GM23338 (cell line): Measurements from ENCODE around the gene ZNF474. TPM values are rescaled to one million over a fixed set of nuclear protein-coding genes. Genes with fewer than 3 reads are reported as not detected.

ENCODE experiments used
- ATAC-seq: fragments of 200-7000 bp; cut with Tn5 transposase; 3 replicates; pipeline ENCODE4 v1.9.1; 2020
- DNase-seq: peaks from one replicate; pipeline ENCODE4 v3.0.0-alpha.2; 2015; ENCODE audit warnings: low spot score
- H2AFZ ChIP-seq: fragments of 200-600 bp; sonication (generic); 2 replicates; pipeline ENCODE4 v1.8.0; 2016; ENCODE audit warnings: antibody characterized with exemption, mild to moderate bottlenecking, moderate library complexity
- H3F3A ChIP-seq: fragments of 200-600 bp; sonication (generic); replicated peaks from 2 replicates; pipeline ENCODE4 v1.8.0; 2017; ENCODE audit warnings: antibody characterized with exemption, mixed run types, low read depth
- H3K27ac ChIP-seq: fragments of 200-600 bp; sonication (generic); 2 replicates; pipeline ENCODE4 v1.6.1; 2016; ENCODE audit warnings: low read depth
- H3K27me3 ChIP-seq: fragments of 200-600 bp; sonication (generic); 2 replicates; pipeline ENCODE4 v1.8.0; 2016; ENCODE audit warnings: mild to moderate bottlenecking, mixed run types, moderate library complexity; ENCODE audit not compliant: insufficient read depth
- H3K36me3 ChIP-seq: fragments of 200-600 bp; sonication (generic); 2 replicates; pipeline ENCODE4 v1.8.0; 2016; ENCODE audit warnings: mild to moderate bottlenecking; ENCODE audit not compliant: insufficient read depth
- H3K4me1 ChIP-seq: fragments of 200-600 bp; sonication (generic); 2 replicates; pipeline ENCODE4 v1.8.0; 2016; ENCODE audit warnings: mild to moderate bottlenecking, moderate library complexity; ENCODE audit not compliant: insufficient read depth
- H3K4me2 ChIP-seq: fragments of 200-600 bp; sonication (generic); 2 replicates; pipeline ENCODE4 v1.7.1; 2017; ENCODE audit warnings: mixed run types
- H3K4me3 ChIP-seq: fragments of 200-600 bp; sonication (generic); 2 replicates; pipeline ENCODE4 v1.6.1; 2016; ENCODE audit warnings: mixed run types
- H3K79me2 ChIP-seq: fragments of 200-600 bp; sonication (generic); replicated peaks from 2 replicates; pipeline ENCODE4 v1.8.0; 2017; ENCODE audit warnings: mild to moderate bottlenecking; ENCODE audit not compliant: insufficient read depth
- H3K9me2 ChIP-seq: fragments of 200-600 bp; sonication (generic); 2 replicates; pipeline ENCODE4 v1.8.0; 2017; ENCODE audit not compliant: insufficient read depth
- H4K20me1 ChIP-seq: fragments of 200-600 bp; sonication (generic); replicated peaks from 2 replicates; pipeline ENCODE4 v1.8.0; 2017; ENCODE audit warnings: mild to moderate bottlenecking; ENCODE audit not compliant: insufficient read depth
- H3K27ac Mint-ChIP-seq: 2 replicates; pipeline ENCODE4 v1.8.0; 2020; ENCODE audit warnings: inconsistent platforms, mild to moderate bottlenecking, moderate library complexity, mixed read lengths
- H3K27me3 Mint-ChIP-seq: 3 replicates; pipeline ENCODE4 v1.8.0; 2022; ENCODE audit warnings: low read depth, mild to moderate bottlenecking, moderate library complexity, mixed read lengths, inconsistent platforms; ENCODE audit not compliant: insufficient read depth, poor library complexity
- H3K36me3 Mint-ChIP-seq: 3 replicates; pipeline ENCODE4 v1.8.0; 2021; ENCODE audit warnings: low read depth, mild to moderate bottlenecking, inconsistent platforms, moderate library complexity, mixed read lengths
- H3K4me1 Mint-ChIP-seq: 3 replicates; pipeline ENCODE4 v1.8.0; 2020; ENCODE audit warnings: mild to moderate bottlenecking, inconsistent platforms, mixed read lengths
- H3K4me3 Mint-ChIP-seq: 3 replicates; pipeline ENCODE4 v1.8.0; 2021; ENCODE audit warnings: moderate library complexity, mild to moderate bottlenecking, inconsistent platforms, mixed read lengths
- H3K9me3 Mint-ChIP-seq: 3 replicates; pipeline ENCODE4 v1.8.0; 2020; ENCODE audit warnings: moderate library complexity, mild to moderate bottlenecking, inconsistent platforms, mixed read lengths
- JUNB ChIP-seq: IDR thresholded peaks from one replicate; pipeline ENCODE4 v1.6.1; 2016; ENCODE audit warnings: antibody characterized with exemption; ENCODE audit not compliant: unreplicated experiment
- REST ChIP-seq: IDR thresholded peaks from one replicate; pipeline ENCODE4 v1.6.1; 2018; ENCODE audit warnings: antibody characterized with exemption; ENCODE audit not compliant: unreplicated experiment
- STAT1 ChIP-seq: IDR thresholded peaks from one replicate; pipeline ENCODE4 v1.6.1; 2016; ENCODE audit warnings: antibody characterized with exemption; ENCODE audit not compliant: unreplicated experiment
- ZNF114 ChIP-seq: fragments of 250-450 bp; sonication (Bioruptor Pico); IDR thresholded peaks from 2 replicates; pipeline ENCODE4 v1.5.0; 2020; ENCODE audit warnings: mild to moderate bottlenecking, moderate library complexity
- ZNF331 ChIP-seq: fragments of 250-450 bp; sonication (Bioruptor Pico); IDR thresholded peaks from 2 replicates; pipeline ENCODE4 v1.5.0; 2020; ENCODE audit warnings: low read depth, mild to moderate bottlenecking, moderate library complexity
- polyA plus RNA-seq: library from polyadenylated mRNA; unstranded; fragments of >200 nt; fragmentation: Nextera tagmentation; extraction: Ambion mirVana; gene quantifications from 2 replicates; pipeline ENCODE4 v1.2.1, GENCODE V29; 2016
- total RNA-seq: library from RNA; depleted of rRNA; stranded (reverse); fragments of >200 nt; shearing (Covaris generic); gene quantifications from 2 replicates; pipeline ENCODE4 v1.2.3, GENCODE V29; 2014
- TF ChIP-seq, protein P1 (sequence below), 2 experiments: fragments of 200-600 bp in 1 of 2; sonication (generic) in 1 of 2; conservative IDR thresholded peaks; 2 replicates each; pipeline versions ENCODE4 v1.5.1 to v1.6.1; 2016 to 2017; ENCODE audit warnings: antibody characterized with exemption in 2 of 2, low read depth in 2 of 2, mild to moderate bottlenecking in 2 of 2, moderate library complexity in 1 of 2
- TF ChIP-seq, protein P2 (sequence below): fragments of 250-450 bp; sonication (Bioruptor Pico); IDR thresholded peaks from 2 replicates; pipeline ENCODE4 v1.5.0; 2020; ENCODE audit warnings: mild to moderate bottlenecking, moderate library complexity

The ZNF474 gene
- total and polyA plus RNA-seq, 2 experiments from 2014 or later: 0.59 TPM; not detected in 1

DNA sequence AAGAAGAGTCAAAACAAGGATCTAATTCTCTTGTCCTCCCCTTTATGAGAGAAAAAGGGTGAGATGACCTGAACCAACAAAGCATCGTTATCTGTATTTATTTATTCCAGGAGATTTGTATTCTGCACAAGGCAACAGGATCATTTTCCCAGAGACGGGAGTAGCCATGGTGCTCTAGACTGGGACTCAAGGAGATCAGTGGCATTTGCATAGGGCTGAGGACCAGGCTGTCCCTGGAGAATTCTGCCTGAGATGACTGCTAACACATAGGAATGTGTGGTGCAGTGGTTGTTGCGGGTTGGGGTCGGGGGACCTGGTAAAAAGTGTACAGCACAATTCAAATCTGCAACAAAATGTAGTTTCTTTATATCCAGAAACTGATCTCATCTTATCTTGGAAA lies 22.3 kb upstream of the ZNF474 start (continued):
- TF ChIP-seq, protein P1, sequence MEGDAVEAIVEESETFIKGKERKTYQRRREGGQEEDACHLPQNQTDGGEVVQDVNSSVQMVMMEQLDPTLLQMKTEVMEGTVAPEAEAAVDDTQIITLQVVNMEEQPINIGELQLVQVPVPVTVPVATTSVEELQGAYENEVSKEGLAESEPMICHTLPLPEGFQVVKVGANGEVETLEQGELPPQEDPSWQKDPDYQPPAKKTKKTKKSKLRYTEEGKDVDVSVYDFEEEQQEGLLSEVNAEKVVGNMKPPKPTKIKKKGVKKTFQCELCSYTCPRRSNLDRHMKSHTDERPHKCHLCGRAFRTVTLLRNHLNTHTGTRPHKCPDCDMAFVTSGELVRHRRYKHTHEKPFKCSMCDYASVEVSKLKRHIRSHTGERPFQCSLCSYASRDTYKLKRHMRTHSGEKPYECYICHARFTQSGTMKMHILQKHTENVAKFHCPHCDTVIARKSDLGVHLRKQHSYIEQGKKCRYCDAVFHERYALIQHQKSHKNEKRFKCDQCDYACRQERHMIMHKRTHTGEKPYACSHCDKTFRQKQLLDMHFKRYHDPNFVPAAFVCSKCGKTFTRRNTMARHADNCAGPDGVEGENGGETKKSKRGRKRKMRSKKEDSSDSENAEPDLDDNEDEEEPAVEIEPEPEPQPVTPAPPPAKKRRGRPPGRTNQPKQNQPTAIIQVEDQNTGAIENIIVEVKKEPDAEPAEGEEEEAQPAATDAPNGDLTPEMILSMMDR (conservative IDR thresholded peaks at IDR 0.05; ENCODE audit: low read depth in 2 of 2): no peak
- TF ChIP-seq, protein P2, sequence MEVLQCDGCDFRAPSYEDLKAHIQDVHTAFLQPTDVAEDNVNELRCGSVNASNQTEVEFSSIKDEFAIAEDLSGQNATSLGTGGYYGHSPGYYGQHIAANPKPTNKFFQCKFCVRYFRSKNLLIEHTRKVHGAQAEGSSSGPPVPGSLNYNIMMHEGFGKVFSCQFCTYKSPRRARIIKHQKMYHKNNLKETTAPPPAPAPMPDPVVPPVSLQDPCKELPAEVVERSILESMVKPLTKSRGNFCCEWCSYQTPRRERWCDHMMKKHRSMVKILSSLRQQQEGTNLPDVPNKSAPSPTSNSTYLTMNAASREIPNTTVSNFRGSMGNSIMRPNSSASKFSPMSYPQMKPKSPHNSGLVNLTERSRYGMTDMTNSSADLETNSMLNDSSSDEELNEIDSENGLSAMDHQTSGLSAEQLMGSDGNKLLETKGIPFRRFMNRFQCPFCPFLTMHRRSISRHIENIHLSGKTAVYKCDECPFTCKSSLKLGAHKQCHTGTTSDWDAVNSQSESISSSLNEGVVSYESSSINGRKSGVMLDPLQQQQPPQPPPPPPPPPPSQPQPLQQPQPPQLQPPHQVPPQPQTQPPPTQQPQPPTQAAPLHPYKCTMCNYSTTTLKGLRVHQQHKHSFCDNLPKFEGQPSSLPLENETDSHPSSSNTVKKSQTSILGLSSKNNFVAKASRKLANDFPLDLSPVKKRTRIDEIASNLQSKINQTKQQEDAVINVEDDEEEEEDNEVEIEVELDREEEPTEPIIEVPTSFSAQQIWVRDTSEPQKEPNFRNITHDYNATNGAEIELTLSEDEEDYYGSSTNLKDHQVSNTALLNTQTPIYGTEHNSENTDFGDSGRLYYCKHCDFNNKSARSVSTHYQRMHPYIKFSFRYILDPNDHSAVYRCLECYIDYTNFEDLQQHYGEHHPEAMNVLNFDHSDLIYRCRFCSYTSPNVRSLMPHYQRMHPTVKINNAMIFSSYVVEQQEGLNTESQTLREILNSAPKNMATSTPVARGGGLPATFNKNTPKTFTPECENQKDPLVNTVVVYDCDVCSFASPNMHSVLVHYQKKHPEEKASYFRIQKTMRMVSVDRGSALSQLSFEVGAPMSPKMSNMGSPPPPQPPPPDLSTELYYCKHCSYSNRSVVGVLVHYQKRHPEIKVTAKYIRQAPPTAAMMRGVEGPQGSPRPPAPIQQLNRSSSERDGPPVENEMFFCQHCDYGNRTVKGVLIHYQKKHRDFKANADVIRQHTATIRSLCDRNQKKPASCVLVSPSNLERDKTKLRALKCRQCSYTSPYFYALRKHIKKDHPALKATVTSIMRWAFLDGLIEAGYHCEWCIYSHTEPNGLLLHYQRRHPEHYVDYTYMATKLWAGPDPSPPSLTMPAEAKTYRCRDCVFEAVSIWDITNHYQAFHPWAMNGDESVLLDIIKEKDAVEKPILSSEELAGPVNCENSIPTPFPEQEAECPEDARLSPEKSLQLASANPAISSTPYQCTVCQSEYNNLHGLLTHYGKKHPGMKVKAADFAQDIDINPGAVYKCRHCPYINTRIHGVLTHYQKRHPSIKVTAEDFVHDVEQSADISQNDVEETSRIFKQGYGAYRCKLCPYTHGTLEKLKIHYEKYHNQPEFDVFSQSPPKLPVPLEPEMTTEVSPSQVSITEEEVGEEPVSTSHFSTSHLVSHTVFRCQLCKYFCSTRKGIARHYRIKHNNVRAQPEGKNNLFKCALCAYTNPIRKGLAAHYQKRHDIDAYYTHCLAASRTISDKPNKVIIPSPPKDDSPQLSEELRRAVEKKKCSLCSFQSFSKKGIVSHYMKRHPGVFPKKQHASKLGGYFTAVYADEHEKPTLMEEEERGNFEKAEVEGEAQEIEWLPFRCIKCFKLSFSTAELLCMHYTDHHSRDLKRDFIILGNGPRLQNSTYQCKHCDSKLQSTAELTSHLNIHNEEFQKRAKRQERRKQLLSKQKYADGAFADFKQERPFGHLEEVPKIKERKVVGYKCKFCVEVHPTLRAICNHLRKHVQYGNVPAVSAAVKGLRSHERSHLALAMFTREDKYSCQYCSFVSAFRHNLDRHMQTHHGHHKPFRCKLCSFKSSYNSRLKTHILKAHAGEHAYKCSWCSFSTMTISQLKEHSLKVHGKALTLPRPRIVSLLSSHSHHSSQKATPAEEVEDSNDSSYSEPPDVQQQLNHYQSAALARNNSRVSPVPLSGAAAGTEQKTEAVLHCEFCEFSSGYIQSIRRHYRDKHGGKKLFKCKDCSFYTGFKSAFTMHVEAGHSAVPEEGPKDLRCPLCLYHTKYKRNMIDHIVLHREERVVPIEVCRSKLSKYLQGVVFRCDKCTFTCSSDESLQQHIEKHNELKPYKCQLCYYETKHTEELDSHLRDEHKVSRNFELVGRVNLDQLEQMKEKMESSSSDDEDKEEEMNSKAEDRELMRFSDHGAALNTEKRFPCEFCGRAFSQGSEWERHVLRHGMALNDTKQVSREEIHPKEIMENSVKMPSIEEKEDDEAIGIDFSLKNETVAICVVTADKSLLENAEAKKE (CRISPR knock-in tag): no peak
- no peak for TF ChIP-seq ZNF114
- TF ChIP-seq STAT1: no peak
- no peak for TF ChIP-seq JUNB
- TF ChIP-seq ZNF331 (CRISPR knock-in tag): no peak

DNA sequence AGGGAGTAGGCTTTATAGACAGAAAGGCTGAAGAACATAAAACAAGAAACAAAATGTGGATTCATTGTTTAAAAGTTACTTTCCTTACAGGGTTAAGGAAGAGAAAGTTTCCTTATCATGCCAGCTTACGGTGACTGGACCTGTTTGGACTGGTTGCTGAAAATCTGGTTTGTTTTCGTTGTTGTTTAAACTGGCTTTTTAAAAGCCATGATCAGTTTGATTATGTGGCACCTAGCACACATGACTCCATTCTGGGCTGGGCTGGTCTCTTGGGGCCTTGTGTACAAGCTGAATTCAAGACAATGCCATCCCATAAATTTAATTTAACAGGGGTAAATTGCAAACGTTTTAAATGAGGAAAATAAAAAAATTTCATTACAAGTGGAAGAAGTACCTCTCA lies 18.4 kb upstream of the ZNF474 start:
- H3K9me2 ChIP-seq: no peaks in the 10 kb centered on the region
- Mint-ChIP-seq H3K4me3 (no peak overlapping the region), H3K36me3 (no peaks in the 10 kb centered on the region), H3K9me3 (no peaks in the 10 kb centered on the region), H3K4me1 (peaks cover 8% of the 10 kb centered on the region; the same call in 2 of the 3 replicates), H3K27ac (no peak overlapping the region), H3K27me3 (no peaks in the 10 kb centered on the region)
- no peak overlapping the region for H3K4me2 ChIP-seq
- H2AFZ ChIP-seq: no peak overlapping the region
- H3K4me3 ChIP-seq: no peak overlapping the region
- H3F3A ChIP-seq: no peaks in the 10 kb centered on the region
- DNase-seq (no peak), ATAC-seq (no peak)
- H3K4me1 ChIP-seq: no peaks in the 10 kb centered on the region
- H3K79me2 ChIP-seq: no peaks in the 10 kb centered on the region
- H4K20me1 ChIP-seq: no peaks in the 10 kb centered on the region
- no peak overlapping the region for H3K27ac ChIP-seq
- no peaks in the 10 kb centered on the region for H3K27me3 ChIP-seq
- no peaks in the 10 kb centered on the region for H3K36me3 ChIP-seq
- no peak for TF ChIP-seq REST
